ENCODE data around the gene SP7.

DNA sequence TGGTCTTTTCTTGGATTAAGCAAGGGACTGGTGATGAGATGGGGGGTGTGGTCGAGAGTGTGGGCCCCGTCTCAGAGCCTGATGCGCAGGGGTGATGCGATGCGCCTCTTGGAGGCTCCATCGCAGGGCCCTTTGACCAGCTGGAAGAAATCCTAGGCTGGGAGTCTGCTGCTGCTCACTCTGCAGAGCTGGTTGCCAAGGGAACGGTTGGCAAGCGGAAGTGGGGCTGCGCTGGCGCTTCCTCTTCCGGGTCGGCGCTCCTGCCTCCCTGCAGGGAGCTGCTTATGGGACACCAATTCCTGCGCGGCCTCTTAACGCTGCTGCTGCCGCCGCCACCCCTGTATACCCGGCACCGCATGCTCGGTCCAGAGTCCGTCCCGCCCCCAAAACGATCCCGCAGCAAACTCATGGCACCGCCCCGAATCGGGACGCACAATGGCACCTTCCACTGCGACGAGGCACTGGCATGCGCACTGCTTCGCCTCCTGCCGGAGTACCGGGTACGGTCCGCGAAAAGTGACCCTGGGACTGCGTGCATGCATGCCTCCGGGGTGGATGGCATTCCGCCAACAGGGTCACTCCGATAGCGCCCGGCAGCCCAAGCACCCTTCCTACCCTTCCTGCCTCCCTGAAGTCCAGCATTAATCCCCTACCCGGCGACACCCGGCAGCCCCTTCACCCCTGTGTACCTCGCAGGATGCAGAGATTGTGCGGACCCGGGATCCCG, 36.5 kb downstream of the SP7 start, which contains the start of gene MYG1:
- TF ChIP-seq, protein P1, sequence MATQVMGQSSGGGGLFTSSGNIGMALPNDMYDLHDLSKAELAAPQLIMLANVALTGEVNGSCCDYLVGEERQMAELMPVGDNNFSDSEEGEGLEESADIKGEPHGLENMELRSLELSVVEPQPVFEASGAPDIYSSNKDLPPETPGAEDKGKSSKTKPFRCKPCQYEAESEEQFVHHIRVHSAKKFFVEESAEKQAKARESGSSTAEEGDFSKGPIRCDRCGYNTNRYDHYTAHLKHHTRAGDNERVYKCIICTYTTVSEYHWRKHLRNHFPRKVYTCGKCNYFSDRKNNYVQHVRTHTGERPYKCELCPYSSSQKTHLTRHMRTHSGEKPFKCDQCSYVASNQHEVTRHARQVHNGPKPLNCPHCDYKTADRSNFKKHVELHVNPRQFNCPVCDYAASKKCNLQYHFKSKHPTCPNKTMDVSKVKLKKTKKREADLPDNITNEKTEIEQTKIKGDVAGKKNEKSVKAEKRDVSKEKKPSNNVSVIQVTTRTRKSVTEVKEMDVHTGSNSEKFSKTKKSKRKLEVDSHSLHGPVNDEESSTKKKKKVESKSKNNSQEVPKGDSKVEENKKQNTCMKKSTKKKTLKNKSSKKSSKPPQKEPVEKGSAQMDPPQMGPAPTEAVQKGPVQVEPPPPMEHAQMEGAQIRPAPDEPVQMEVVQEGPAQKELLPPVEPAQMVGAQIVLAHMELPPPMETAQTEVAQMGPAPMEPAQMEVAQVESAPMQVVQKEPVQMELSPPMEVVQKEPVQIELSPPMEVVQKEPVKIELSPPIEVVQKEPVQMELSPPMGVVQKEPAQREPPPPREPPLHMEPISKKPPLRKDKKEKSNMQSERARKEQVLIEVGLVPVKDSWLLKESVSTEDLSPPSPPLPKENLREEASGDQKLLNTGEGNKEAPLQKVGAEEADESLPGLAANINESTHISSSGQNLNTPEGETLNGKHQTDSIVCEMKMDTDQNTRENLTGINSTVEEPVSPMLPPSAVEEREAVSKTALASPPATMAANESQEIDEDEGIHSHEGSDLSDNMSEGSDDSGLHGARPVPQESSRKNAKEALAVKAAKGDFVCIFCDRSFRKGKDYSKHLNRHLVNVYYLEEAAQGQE (IDR thresholded peaks at IDR 0.05; ENCODE audit: unreplicated experiment), result no peak
- TF ChIP-seq, protein P2, sequence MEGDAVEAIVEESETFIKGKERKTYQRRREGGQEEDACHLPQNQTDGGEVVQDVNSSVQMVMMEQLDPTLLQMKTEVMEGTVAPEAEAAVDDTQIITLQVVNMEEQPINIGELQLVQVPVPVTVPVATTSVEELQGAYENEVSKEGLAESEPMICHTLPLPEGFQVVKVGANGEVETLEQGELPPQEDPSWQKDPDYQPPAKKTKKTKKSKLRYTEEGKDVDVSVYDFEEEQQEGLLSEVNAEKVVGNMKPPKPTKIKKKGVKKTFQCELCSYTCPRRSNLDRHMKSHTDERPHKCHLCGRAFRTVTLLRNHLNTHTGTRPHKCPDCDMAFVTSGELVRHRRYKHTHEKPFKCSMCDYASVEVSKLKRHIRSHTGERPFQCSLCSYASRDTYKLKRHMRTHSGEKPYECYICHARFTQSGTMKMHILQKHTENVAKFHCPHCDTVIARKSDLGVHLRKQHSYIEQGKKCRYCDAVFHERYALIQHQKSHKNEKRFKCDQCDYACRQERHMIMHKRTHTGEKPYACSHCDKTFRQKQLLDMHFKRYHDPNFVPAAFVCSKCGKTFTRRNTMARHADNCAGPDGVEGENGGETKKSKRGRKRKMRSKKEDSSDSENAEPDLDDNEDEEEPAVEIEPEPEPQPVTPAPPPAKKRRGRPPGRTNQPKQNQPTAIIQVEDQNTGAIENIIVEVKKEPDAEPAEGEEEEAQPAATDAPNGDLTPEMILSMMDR (conservative IDR thresholded peaks at IDR 0.05; ENCODE audit: low read depth in 2 of 2), result peak in 1 of 2 experiments; percentile 14; a peak in 1 of 4 replicates
- TF ChIP-seq, protein P3, sequence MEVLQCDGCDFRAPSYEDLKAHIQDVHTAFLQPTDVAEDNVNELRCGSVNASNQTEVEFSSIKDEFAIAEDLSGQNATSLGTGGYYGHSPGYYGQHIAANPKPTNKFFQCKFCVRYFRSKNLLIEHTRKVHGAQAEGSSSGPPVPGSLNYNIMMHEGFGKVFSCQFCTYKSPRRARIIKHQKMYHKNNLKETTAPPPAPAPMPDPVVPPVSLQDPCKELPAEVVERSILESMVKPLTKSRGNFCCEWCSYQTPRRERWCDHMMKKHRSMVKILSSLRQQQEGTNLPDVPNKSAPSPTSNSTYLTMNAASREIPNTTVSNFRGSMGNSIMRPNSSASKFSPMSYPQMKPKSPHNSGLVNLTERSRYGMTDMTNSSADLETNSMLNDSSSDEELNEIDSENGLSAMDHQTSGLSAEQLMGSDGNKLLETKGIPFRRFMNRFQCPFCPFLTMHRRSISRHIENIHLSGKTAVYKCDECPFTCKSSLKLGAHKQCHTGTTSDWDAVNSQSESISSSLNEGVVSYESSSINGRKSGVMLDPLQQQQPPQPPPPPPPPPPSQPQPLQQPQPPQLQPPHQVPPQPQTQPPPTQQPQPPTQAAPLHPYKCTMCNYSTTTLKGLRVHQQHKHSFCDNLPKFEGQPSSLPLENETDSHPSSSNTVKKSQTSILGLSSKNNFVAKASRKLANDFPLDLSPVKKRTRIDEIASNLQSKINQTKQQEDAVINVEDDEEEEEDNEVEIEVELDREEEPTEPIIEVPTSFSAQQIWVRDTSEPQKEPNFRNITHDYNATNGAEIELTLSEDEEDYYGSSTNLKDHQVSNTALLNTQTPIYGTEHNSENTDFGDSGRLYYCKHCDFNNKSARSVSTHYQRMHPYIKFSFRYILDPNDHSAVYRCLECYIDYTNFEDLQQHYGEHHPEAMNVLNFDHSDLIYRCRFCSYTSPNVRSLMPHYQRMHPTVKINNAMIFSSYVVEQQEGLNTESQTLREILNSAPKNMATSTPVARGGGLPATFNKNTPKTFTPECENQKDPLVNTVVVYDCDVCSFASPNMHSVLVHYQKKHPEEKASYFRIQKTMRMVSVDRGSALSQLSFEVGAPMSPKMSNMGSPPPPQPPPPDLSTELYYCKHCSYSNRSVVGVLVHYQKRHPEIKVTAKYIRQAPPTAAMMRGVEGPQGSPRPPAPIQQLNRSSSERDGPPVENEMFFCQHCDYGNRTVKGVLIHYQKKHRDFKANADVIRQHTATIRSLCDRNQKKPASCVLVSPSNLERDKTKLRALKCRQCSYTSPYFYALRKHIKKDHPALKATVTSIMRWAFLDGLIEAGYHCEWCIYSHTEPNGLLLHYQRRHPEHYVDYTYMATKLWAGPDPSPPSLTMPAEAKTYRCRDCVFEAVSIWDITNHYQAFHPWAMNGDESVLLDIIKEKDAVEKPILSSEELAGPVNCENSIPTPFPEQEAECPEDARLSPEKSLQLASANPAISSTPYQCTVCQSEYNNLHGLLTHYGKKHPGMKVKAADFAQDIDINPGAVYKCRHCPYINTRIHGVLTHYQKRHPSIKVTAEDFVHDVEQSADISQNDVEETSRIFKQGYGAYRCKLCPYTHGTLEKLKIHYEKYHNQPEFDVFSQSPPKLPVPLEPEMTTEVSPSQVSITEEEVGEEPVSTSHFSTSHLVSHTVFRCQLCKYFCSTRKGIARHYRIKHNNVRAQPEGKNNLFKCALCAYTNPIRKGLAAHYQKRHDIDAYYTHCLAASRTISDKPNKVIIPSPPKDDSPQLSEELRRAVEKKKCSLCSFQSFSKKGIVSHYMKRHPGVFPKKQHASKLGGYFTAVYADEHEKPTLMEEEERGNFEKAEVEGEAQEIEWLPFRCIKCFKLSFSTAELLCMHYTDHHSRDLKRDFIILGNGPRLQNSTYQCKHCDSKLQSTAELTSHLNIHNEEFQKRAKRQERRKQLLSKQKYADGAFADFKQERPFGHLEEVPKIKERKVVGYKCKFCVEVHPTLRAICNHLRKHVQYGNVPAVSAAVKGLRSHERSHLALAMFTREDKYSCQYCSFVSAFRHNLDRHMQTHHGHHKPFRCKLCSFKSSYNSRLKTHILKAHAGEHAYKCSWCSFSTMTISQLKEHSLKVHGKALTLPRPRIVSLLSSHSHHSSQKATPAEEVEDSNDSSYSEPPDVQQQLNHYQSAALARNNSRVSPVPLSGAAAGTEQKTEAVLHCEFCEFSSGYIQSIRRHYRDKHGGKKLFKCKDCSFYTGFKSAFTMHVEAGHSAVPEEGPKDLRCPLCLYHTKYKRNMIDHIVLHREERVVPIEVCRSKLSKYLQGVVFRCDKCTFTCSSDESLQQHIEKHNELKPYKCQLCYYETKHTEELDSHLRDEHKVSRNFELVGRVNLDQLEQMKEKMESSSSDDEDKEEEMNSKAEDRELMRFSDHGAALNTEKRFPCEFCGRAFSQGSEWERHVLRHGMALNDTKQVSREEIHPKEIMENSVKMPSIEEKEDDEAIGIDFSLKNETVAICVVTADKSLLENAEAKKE (CRISPR knock-in tag; IDR thresholded peaks at IDR 0.05), result no peak
- peak; percentile 81 for TF ChIP-seq POLR2AphosphoS5 (IDR thresholded peaks at IDR 0.05; ENCODE audit: low read depth)
- TF ChIP-seq EZH2phosphoT487 (IDR thresholded peaks at IDR 0.05; ENCODE audit: unreplicated experiment), result no peak
- TF ChIP-seq CREB1 (CRISPR knock-in tag; IDR thresholded peaks at IDR 0.05; ENCODE audit: low read depth), result no peak
- TF ChIP-seq EZH2 (IDR thresholded peaks at IDR 0.05; ENCODE audit: low read depth, unreplicated experiment), result no peak
- TF ChIP-seq ZNF331 (CRISPR knock-in tag; IDR thresholded peaks at IDR 0.05; ENCODE audit: low read depth), result no peak
